Large intestine (tissue), 3 donors: ENCODE data around the gene TLR10. TPM values are rescaled to one million over a fixed set of nuclear protein-coding genes. Genes with fewer than 3 reads are reported as not detected.
"Not testable (repeated sequence)": the region's sequence is repeated elsewhere in the genome, so short reads cannot be mapped to it uniquely, and the experiment has no call there.

ENCODE experiments used
- DNase-seq, 2 donors: peaks; one replicate each; pipeline versions ENCODE4 v3.0.0 to v3.0.0-alpha.2; 2013
- H3K27ac ChIP-seq: one replicate; pipeline ENCODE4 v1.5.1; 2013; ENCODE audit warnings: low read length
- H3K27me3 ChIP-seq: 2 replicates; pipeline ENCODE4 v1.6.1; 2013; ENCODE audit warnings: low read length; ENCODE audit not compliant: control insufficient read depth, insufficient read depth
- H3K36me3 ChIP-seq: 2 replicates; pipeline ENCODE4 v1.6.1; 2013; ENCODE audit warnings: low read length; ENCODE audit not compliant: control insufficient read depth, insufficient read depth
- H3K4me1 ChIP-seq: one replicate; pipeline ENCODE4 v1.6.1; 2013; ENCODE audit warnings: low read length; ENCODE audit not compliant: control insufficient read depth, insufficient read depth
- H3K4me3 ChIP-seq: one replicate; pipeline ENCODE4 v1.5.1; 2013; ENCODE audit warnings: low read length
- H3K9me3 ChIP-seq: one replicate; pipeline ENCODE4 v1.6.1; 2013; ENCODE audit warnings: mild to moderate bottlenecking, low read depth, low read length, moderate library complexity; ENCODE audit not compliant: control insufficient read depth
- WGBS: methylation state at CpG from one replicate; pipeline ENCODE4 v1.1.5; 2013; ENCODE audit warnings: low lambda C conversion rate; ENCODE audit not compliant: insufficient coverage; 5-methylcytosine and 5-hydroxymethylcytosine counted together
- polyA plus RNA-seq: library from polyadenylated mRNA; unstranded; fragments of 120-200 nt; gene quantifications from one replicate; pipeline ENCODE4 v1.2.1, GENCODE V29; 2013

TLR10 gene
- polyA plus RNA-seq, 1 donor: 2.2 TPM

- Histone ChIP-seq H3K4me1 (no peaks in the 10 kb centered on the region), H3K4me3 (no peak overlapping the region), H3K27ac (no peak overlapping the region), H3K27me3 (no peaks in the 10 kb centered on the region), H3K9me3 (peaks cover 2% of the 10 kb centered on the region), H3K36me3 (no peaks in the 10 kb centered on the region)
- WGBS: 100% methylated on average over 1 of the region's 3 CpGs
- peak in 1 of 2 donors; percentile 32 for DNase-seq
These were observed 33.3 kb upstream of the TLR10 start for GRCh38 chr4:38815885-38816782.

GRCh38 chr4:38814386-38814785 lies 31.6 kb upstream of the TLR10 start:
- Histone ChIP-seq H3K36me3 (no peaks in the 10 kb centered on the region), H3K9me3 (peaks cover 2% of the 10 kb centered on the region), H3K27me3 (no peaks in the 10 kb centered on the region), H3K27ac (no peak overlapping the region), H3K4me3 (no peak overlapping the region), H3K4me1 (no peaks in the 10 kb centered on the region)
- DNase-seq: no peak
- WGBS: 100% methylated on average over 2 of the region's 3 CpGs

GRCh38 chr4:38811297-38811696 lies 28.5 kb upstream of the TLR10 start:
- H3K9me3 ChIP-seq: peaks cover 2% of the 10 kb centered on the region
- WGBS: no CpG with 5 or more reads among the region's 6 CpGs
- no peak overlapping the region for H3K27ac ChIP-seq
- H3K4me3 ChIP-seq: no peak overlapping the region
- H3K36me3 ChIP-seq: no peaks in the 10 kb centered on the region
- H3K4me1 ChIP-seq: no peaks in the 10 kb centered on the region
- DNase-seq: no peak
- no peaks in the 10 kb centered on the region for H3K27me3 ChIP-seq

GRCh38 chr4:38807462-38807861 lies 24.7 kb upstream of the TLR10 start:
- not testable (repeated sequence) for H3K4me3 ChIP-seq, H3K36me3 ChIP-seq, DNase-seq, H3K9me3 ChIP-seq, H3K27ac ChIP-seq, H3K27me3 ChIP-seq, H3K4me1 ChIP-seq
- no CpG with 5 or more reads among the region's 29 CpGs for WGBS

DNA sequence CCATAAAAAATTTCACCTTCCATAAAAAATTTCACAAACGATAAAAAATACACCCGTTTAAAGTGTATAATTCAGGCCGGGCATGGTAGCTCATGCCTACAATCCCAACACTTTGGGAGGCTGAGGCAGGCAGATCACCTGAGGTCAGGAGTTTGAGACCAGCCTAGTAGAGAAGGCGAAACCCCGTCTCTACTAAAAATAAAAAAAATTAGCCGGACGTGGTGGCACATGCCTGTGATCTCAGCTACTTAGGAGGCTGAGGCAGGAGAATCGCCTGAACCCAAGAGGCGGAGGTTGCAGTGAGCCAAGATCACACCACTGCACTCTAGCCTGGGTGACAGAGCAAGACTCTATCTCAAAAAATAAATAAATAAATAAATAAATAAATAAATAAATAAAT lies 23.5 kb upstream of the TLR10 start:
- not testable (repeated sequence) for H3K9me3 ChIP-seq, H3K4me1 ChIP-seq, H3K27me3 ChIP-seq, DNase-seq, H3K4me3 ChIP-seq, H3K27ac ChIP-seq, H3K36me3 ChIP-seq
- no CpG with 5 or more reads among the region's 9 CpGs for WGBS

- H3K4me1 ChIP-seq: no peaks in the 10 kb centered on the region
- no peaks in the 10 kb centered on the region for H3K27me3 ChIP-seq
- H3K4me3 ChIP-seq: no peak overlapping the region
- WGBS: no CpG with 5 or more reads among the region's 5 CpGs
- H3K27ac ChIP-seq: no peak overlapping the region
- no peak for DNase-seq
- no peaks in the 10 kb centered on the region for H3K36me3 ChIP-seq
- peaks cover 3% of the 10 kb centered on the region for H3K9me3 ChIP-seq
These were observed 22.8 kb upstream of the TLR10 start for GRCh38 chr4:38805530-38806145.

GRCh38 chr4:38804654-38805295 lies 22.0 kb upstream of the TLR10 start, which contains the start of gene TLR1:
Gene TLR1 (minus strand): TSS chr4:38804791. CDS start chr4:38798831, 5,960 bp downstream.
- 46% methylated on average over 2 of the region's 7 CpGs for WGBS
- no peaks in the 10 kb centered on the region for H3K4me1 ChIP-seq
- H3K9me3 ChIP-seq: peaks cover 3% of the 10 kb centered on the region
- H3K27me3 ChIP-seq: no peaks in the 10 kb centered on the region
- H3K27ac ChIP-seq: peak within 1 kb of the TSS; percentile 47
- peak within 1 kb of the TSS; percentile 5 for H3K4me3 ChIP-seq
- H3K36me3 ChIP-seq: no peaks in the 10 kb centered on the region
- peak; percentile 25 to 36 for DNase-seq

GRCh38 chr4:38803833-38804653 lies 21.3 kb upstream of the TLR10 start:
- Histone ChIP-seq H3K4me3 (peak overlapping the region; percentile 5), H3K4me1 (no peaks in the 10 kb centered on the region), H3K36me3 (peaks cover 3% of the 10 kb centered on the region), H3K9me3 (peaks cover 3% of the 10 kb centered on the region), H3K27ac (peak overlapping the region; percentile 47), H3K27me3 (no peaks in the 10 kb centered on the region)
- no peak for DNase-seq
- 41% methylated on average over 3 of the region's 6 CpGs for WGBS

DNA sequence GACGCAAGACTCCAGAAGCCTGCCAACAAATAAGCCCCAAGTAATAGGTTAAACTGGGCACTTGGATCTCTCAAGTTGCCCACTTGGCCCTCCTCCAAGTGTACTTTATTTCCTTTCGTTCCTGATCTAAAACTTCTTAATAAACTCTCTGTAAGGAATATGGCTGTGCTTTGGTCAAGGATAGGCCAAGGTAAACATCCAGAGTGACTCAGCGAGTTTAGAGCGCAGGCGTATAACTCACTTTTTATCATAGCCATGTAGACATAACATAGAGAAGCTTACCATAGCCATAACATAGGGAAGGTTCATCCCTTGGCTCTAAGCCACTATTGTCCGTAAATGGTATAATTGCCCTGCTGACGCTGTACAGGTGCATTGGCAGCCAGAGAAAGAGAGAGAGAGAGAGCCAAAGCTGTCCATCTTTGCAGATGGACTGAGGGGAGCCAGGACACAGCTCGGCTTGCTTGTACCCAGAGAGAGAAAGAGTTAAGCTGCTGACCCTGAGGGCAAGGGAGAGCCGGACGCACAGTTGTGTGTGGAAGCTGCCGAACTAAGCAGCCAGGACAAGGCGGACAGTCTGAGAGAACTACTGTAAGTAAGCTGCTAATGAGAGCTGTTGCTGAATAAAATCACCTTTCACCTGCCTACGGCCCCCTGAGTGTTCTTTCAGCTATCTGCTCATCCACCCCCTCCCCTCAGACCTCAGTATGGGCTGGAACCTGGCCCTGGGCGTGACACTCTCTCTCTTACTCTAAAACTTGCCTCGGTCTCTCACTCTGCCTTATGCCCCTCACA lies 20.0 kb upstream of the TLR10 start:
- H3K9me3 ChIP-seq: peaks cover 3% of the 10 kb centered on the region
- no peak for DNase-seq
- WGBS: 80% methylated on average over 2 of the region's 15 CpGs
- H3K4me3 ChIP-seq: peak overlapping the region; percentile 8
- H3K27ac ChIP-seq: no peak overlapping the region
- H3K27me3 ChIP-seq: no peaks in the 10 kb centered on the region
- peaks cover 4% of the 10 kb centered on the region for H3K36me3 ChIP-seq
- no peaks in the 10 kb centered on the region for H3K4me1 ChIP-seq
